Activated CD4-positive, alpha-beta T cell treated with anti-CD3 and anti-CD28 coated beads, Interleukin-10, Interleukin-2, amounts not matched to agents 100 ng/mL and 50 ng/mL, durations not matched to agents 16 hours and 8 hours (primary cell): ENCODE results near the gene ADAMTS1.

Source experiments
- DNase-seq: peaks from one replicate; pipeline ENCODE4 v3.0.0-alpha.2; 2020

ADAMTS1 gene

GRCh38 chr21:26811482-26811881 is 33.7 kb downstream of the ADAMTS1 start:
- no peak for DNase-seq

GRCh38 chr21:26810676-26811415 is 34.4 kb downstream of the ADAMTS1 start:
- no peak for DNase-seq

GRCh38 chr21:26810266-26810665 is 34.9 kb downstream of the ADAMTS1 start:
- DNase-seq: no peak

- DNase-seq: no peak
Measured at GRCh38 chr21:26809745-26810144, 35.5 kb downstream of the ADAMTS1 start.

GRCh38 chr21:26806801-26807295 is 38.4 kb downstream of the ADAMTS1 start:
- no peak for DNase-seq

- no peak for DNase-seq
Measured at GRCh38 chr21:26804895-26805609, 40.2 kb downstream of the ADAMTS1 start.

GRCh38 chr21:26801498-26801897 is 43.7 kb downstream of the ADAMTS1 start:
- no peak for DNase-seq

- DNase-seq: no peak
Measured at GRCh38 chr21:26800970-26801431, 44.2 kb downstream of the ADAMTS1 start.

- DNase-seq: no peak
Measured at GRCh38 chr21:26800455-26800854, 44.8 kb downstream of the ADAMTS1 start.

- no peak for DNase-seq
Measured at GRCh38 chr21:26800001-26800400, 45.2 kb downstream of the ADAMTS1 start.

GRCh38 chr21:26798856-26799751 is 46.1 kb downstream of the ADAMTS1 start:
- DNase-seq: no peak

GRCh38 chr21:26797878-26798456 is 47.2 kb downstream of the ADAMTS1 start:
- no peak for DNase-seq

- DNase-seq: no peak
Measured at GRCh38 chr21:26795866-26796329, 49.3 kb downstream of the ADAMTS1 start.

GRCh38 chr21:26795412-26795805 is 49.8 kb downstream of the ADAMTS1 start:
- no peak for DNase-seq

- DNase-seq: no peak
Measured at GRCh38 chr21:26794597-26795411, 50.4 kb downstream of the ADAMTS1 start.

GRCh38 chr21:26790296-26790695 is 54.9 kb downstream of the ADAMTS1 start:
- DNase-seq: no peak

- DNase-seq: no peak
Measured at GRCh38 chr21:26788790-26789189, 56.4 kb downstream of the ADAMTS1 start.
